H1 (cell line): ENCODE measurements around the gene CTNNA3.

Experiments
- EGR1 ChIP-seq: IDR thresholded peaks from 2 replicates; pipeline ENCODE4 v1.6.1; 2011; ENCODE audit warnings: low read depth, low read length, borderline replicate concordance
- SP1 ChIP-seq: IDR thresholded peaks from 2 replicates; pipeline ENCODE4 v1.6.1; 2011; ENCODE audit warnings: low read depth, low read length
- TF ChIP-seq, protein P1 (sequence below), 3 experiments: IDR thresholded peaks; 1 replicate in 2 of 3; 2 replicates in 1 of 3; pipeline versions ENCODE4 v1.5.1 to v1.6.1; 2011; ENCODE audit warnings: low read length in 3 of 3, mild to moderate bottlenecking in 3 of 3, inconsistent platforms in 2 of 3, low read depth in 1 of 3, moderate library complexity in 1 of 3; ENCODE audit not compliant: insufficient read depth in 1 of 3; ENCODE audit errors: control extremely low read depth in 1 of 3
- TF ChIP-seq, protein P2 (sequence below): IDR thresholded peaks from 2 replicates; pipeline ENCODE4 v1.6.1; 2012; ENCODE audit warnings: inconsistent platforms

DNA sequence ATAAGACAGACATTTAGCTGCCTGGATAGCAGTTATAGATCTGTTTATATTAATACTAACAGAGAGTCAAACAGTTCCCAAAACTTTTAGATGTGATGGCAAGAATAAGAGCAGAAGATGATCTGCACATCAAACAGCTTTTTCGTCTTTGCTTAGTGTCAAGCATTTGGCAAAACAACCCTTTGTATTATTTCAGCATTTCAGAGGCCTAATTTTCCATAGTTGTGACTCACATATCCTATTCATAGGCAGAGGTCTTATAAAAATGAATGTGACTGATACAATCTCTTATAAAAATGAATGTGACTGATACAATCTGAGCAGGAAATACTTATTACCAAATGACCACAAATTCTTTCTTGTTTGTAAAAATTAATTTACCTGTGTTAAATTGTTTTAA is 699.0 kb downstream of the CTNNA3 start:
- TF ChIP-seq, protein P1, sequence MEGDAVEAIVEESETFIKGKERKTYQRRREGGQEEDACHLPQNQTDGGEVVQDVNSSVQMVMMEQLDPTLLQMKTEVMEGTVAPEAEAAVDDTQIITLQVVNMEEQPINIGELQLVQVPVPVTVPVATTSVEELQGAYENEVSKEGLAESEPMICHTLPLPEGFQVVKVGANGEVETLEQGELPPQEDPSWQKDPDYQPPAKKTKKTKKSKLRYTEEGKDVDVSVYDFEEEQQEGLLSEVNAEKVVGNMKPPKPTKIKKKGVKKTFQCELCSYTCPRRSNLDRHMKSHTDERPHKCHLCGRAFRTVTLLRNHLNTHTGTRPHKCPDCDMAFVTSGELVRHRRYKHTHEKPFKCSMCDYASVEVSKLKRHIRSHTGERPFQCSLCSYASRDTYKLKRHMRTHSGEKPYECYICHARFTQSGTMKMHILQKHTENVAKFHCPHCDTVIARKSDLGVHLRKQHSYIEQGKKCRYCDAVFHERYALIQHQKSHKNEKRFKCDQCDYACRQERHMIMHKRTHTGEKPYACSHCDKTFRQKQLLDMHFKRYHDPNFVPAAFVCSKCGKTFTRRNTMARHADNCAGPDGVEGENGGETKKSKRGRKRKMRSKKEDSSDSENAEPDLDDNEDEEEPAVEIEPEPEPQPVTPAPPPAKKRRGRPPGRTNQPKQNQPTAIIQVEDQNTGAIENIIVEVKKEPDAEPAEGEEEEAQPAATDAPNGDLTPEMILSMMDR (IDR thresholded peaks at IDR 0.05; ENCODE audit: control extremely low read depth in 1 of 3, insufficient read depth in 1 of 3, low read depth in 1 of 3, low read length in 3 of 3): no peak
- TF ChIP-seq, protein P2, sequence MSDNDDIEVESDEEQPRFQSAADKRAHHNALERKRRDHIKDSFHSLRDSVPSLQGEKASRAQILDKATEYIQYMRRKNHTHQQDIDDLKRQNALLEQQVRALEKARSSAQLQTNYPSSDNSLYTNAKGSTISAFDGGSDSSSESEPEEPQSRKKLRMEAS: no peak
- TF ChIP-seq EGR1: no peak
- TF ChIP-seq SP1: no peak
